HAP-1 (cell line): ENCODE measurements around the gene PCDHB12.

Experiments used
- DNase-seq, 2 experiments: peaks; one replicate each; pipeline ENCODE4 v3.0.0-alpha.2; 2016 to 2020; ENCODE audit warnings: low spot score in 2 of 2
- H3K27me3 ChIP-seq: fragments of 250-450 bp; sonication (Bioruptor Pico); 2 replicates; pipeline ENCODE4 v1.5.1; 2020; ENCODE audit warnings: low read depth, mild to moderate bottlenecking, moderate library complexity
- H3K36me3 ChIP-seq: fragments of 250-450 bp; sonication (Bioruptor Pico); replicated peaks from 2 replicates; pipeline ENCODE4 v1.5.1; 2020; ENCODE audit warnings: mild to moderate bottlenecking
- H3K4me1 ChIP-seq: fragments of 250-450 bp; sonication (Bioruptor Pico); 2 replicates; pipeline ENCODE4 v1.5.1; 2020; ENCODE audit warnings: mild to moderate bottlenecking
- H3K4me3 ChIP-seq: fragments of 250-450 bp; sonication (Bioruptor Pico); 2 replicates; pipeline ENCODE4 v1.5.1; 2020; ENCODE audit warnings: mild to moderate bottlenecking, moderate library complexity
- H3K9me3 ChIP-seq: fragments of 250-450 bp; sonication (Bioruptor Pico); 2 replicates; pipeline ENCODE4 v1.5.1; 2020; ENCODE audit warnings: mild to moderate bottlenecking, moderate library complexity
- in situ Hi-C: fragments of 300-500 bp; cut with MboI; formaldehyde crosslinking; loops from 3 replicates; pipeline ENCODE4 v1.14.3; 2020; ENCODE audit warnings: low sequenced_read_pairs, inconsistent platforms, mixed read lengths

The PCDHB12 gene

DNA sequence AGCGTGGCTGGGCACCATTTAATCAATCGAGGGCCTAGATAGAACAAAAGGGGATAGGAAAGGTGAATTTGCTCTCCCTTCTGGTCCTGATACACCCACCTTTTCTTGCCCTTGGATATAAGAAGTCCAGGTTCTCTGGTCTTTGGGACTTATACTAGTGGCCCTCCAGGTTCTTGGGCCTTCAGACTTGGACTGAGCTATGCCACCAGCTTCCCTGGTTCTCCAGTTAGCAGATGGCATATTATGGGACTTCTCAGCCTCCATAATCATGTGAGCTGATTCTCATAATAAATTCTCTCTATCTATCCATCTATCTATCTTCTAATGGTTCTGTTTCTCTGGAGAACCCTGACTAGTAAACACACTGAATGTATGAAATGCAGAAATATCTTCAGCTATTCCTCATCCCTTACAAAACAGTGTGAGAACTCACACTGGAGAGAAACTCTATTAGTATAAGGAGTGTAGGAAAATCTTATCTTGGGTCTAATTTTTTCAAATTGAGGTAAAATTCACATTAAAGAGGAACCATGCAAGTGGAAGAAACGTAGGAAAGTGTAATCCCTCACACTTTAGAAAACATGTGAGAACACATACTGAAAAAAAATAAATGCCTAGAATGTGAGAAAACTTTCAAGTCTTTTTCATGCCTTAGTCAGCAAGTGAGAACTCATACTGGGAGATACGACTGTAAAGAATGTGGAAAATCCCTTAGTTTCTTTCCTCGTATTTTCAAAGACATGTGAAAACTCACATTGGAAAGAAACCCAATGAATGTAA is 52.1 kb downstream of the PCDHB12 start:
- Histone ChIP-seq H3K9me3 (peaks cover 17% of the 10 kb centered on the region), H3K4me1 (no peaks in the 10 kb centered on the region), H3K4me3 (no peak overlapping the region), H3K27me3 (no peaks in the 10 kb centered on the region), H3K36me3 (no peaks in the 10 kb centered on the region)
- in situ Hi-C loops: no loop called here
- DNase-seq: no peak

DNA sequence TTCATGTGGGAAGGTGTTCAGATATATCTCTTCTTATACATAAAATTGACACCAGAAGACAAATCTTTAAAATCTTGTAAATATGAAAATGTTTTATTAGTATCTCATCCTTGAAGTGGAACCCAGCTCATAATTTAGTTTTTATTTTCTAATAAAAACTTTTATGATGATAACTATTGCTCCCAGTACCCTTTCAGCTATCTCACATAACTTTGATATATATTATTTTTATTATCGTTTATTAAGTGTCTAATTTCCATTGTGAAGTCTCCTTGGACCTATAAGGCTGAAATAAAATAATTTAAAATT is 52.7 kb downstream of the PCDHB12 start:
- in situ Hi-C loops: no loop called here
- no peaks in the 10 kb centered on the region for H3K36me3 ChIP-seq
- peaks cover 17% of the 10 kb centered on the region for H3K9me3 ChIP-seq

More for the DNA sequence above, 52.7 kb downstream of the PCDHB12 start:
- Histone ChIP-seq H3K4me1 (no peaks in the 10 kb centered on the region), H3K4me3 (no peak overlapping the region), H3K27me3 (no peaks in the 10 kb centered on the region)
- DNase-seq: no peak
